ENCODE results near the gene KRT85. TPM values are rescaled to one million over a fixed set of nuclear protein-coding genes. Genes with fewer than 3 reads are reported as not detected.

KRT85 gene
- total RNA-seq, 4 donors from 2014 or later = not detected

- TF ChIP-seq POLR2AphosphoS5 (IDR thresholded peaks at IDR 0.05) (no peak), EP300 (IDR thresholded peaks at IDR 0.05) (no peak), POLR2A (IDR thresholded peaks at IDR 0.05; ENCODE audit: low read depth) (no peak), CTCF (IDR thresholded peaks at IDR 0.05) (no peak)
- no peak for DNase-seq (ENCODE audit: extremely low spot score)
- Histone ChIP-seq H3K27me3 (peaks cover 0 to 25% (median 0%) of the 10 kb centered on the region in 4 donors), H3K4me3 (no peak within 1 kb of the TSS), H3K9me3 (no peaks in the 10 kb centered on the region), H3K36me3 (no peaks in the 10 kb centered on the region), H3K4me1 (peaks cover 0 to 3% (median under 1%) of the 10 kb centered on the region in 4 donors), H3K27ac (replicated peaks in 1 of 4) (no peak within 1 kb of the TSS)
- WGBS = 90% methylated on average over 11 of the region's 14 CpGs
- intact Hi-C loops (cut with DNase I) = no loop called here
These were observed 38.7 kb upstream of the KRT85 start, which contains the start of gene KRT82 for GRCh38 chr12:52405922-52406385. TSS of gene KRT82 (minus strand) at chr12:52406335. CDS start at chr12:52406277, 58 bp downstream.

- TF ChIP-seq POLR2AphosphoS5 (IDR thresholded peaks at IDR 0.05) (no peak), POLR2A (IDR thresholded peaks at IDR 0.05; ENCODE audit: low read depth) (no peak), EP300 (IDR thresholded peaks at IDR 0.05) (no peak), CTCF (IDR thresholded peaks at IDR 0.05) (no peak)
- H3K4me1 ChIP-seq = no peaks in the 10 kb centered on the region
- intact Hi-C loops (cut with DNase I) = no loop called here
- no peak overlapping the region for H3K27ac ChIP-seq (replicated peaks in 1 of 4)
- H3K4me3 ChIP-seq = no peak overlapping the region
- DNase-seq (ENCODE audit: extremely low spot score) = no peak
- no peaks in the 10 kb centered on the region for H3K9me3 ChIP-seq
- 83% methylated on average over 3 of the region's 3 CpGs for WGBS
- no peaks in the 10 kb centered on the region for H3K36me3 ChIP-seq
- peaks cover 0 to 28% (median 0%) of the 10 kb centered on the region in 4 donors for H3K27me3 ChIP-seq
These were observed 37.7 kb upstream of the KRT85 start for GRCh38 chr12:52404951-52405350.

- 100% methylated on average over 3 of the region's 9 CpGs for whole genome bisulfite sequencing
- Histone ChIP-seq H3K27ac (replicated peaks in 1 of 4) (no peak overlapping the region), H3K4me3 (no peak overlapping the region), H3K4me1 (no peaks in the 10 kb centered on the region), H3K36me3 (no peaks in the 10 kb centered on the region), H3K9me3 (no peaks in the 10 kb centered on the region), H3K27me3 (peaks cover 0 to 39% (median 0%) of the 10 kb centered on the region in 4 donors)
- TF ChIP-seq EP300 (IDR thresholded peaks at IDR 0.05) (no peak), CTCF (IDR thresholded peaks at IDR 0.05) (no peak), POLR2AphosphoS5 (IDR thresholded peaks at IDR 0.05) (no peak), POLR2A (IDR thresholded peaks at IDR 0.05; ENCODE audit: low read depth) (no peak)
- intact Hi-C loops (cut with DNase I) = no loop called here
- no peak for DNase-seq (ENCODE audit: extremely low spot score)
These were observed 36.3 kb upstream of the KRT85 start for GRCh38 chr12:52403561-52403960.

GRCh38 chr12:52402873-52403540, 35.7 kb upstream of the KRT85 start:
- Histone ChIP-seq H3K9me3 (no peaks in the 10 kb centered on the region), H3K27ac (replicated peaks in 1 of 4) (no peak overlapping the region), H3K27me3 (peaks cover 0 to 36% (median 0%) of the 10 kb centered on the region in 4 donors), H3K36me3 (no peaks in the 10 kb centered on the region), H3K4me1 (no peaks in the 10 kb centered on the region), H3K4me3 (no peak overlapping the region)
- intact Hi-C loops (cut with DNase I) = no loop called here
- TF ChIP-seq POLR2A (IDR thresholded peaks at IDR 0.05; ENCODE audit: low read depth) = no peak
- no peak for TF ChIP-seq POLR2AphosphoS5 (IDR thresholded peaks at IDR 0.05)
- TF ChIP-seq CTCF (IDR thresholded peaks at IDR 0.05) = no peak
- no peak for TF ChIP-seq EP300 (IDR thresholded peaks at IDR 0.05)
- DNase-seq (ENCODE audit: extremely low spot score) = no peak
- 54% methylated on average over 2 of the region's 3 CpGs for WGBS

Measured in esophagus muscularis mucosa (tissue), 4 donors.